Activated naive CD4-positive, alpha-beta T cell treated with anti-CD3 and anti-CD28 coated beads for 36 hours (primary cell): ENCODE data around the gene BEGAIN. TPM values are rescaled to one million over a fixed set of nuclear protein-coding genes. Genes with fewer than 3 reads are reported as not detected.

ENCODE experiments used
- CTCF ChIA-PET: fragments of 350-600 bp; sonication (Branson Sonifier 250); formaldehyde crosslinking; loops from one replicate; lab custom pipeline; 2021; ENCODE audit warnings: antibody characterized with exemption; lab: Charles Lee
- DNase-seq: peaks from one replicate; pipeline ENCODE4 v3.0.0-alpha.2; 2020
- H3K27ac Mint-ChIP-seq: one replicate; pipeline ENCODE4 v1.8.0; 2021; ENCODE audit warnings: mild to moderate bottlenecking, mixed read lengths
- H3K27me3 Mint-ChIP-seq: one replicate; pipeline ENCODE4 v1.8.0; 2021; ENCODE audit warnings: low read depth, mixed read lengths
- H3K36me3 Mint-ChIP-seq: one replicate; pipeline ENCODE4 v1.8.0; 2021; ENCODE audit warnings: low read depth, mixed read lengths
- H3K4me1 Mint-ChIP-seq: one replicate; pipeline ENCODE4 v1.8.0; 2021; ENCODE audit warnings: low read depth, mixed read lengths
- H3K4me3 Mint-ChIP-seq: one replicate; pipeline ENCODE4 v1.8.0; 2021; ENCODE audit warnings: mild to moderate bottlenecking, moderate library complexity, mixed read lengths
- H3K9me3 Mint-ChIP-seq: one replicate; pipeline ENCODE4 v1.8.0; 2021; ENCODE audit warnings: mixed read lengths
- intact Hi-C: fragments of 100-400 bp; cut with micrococcal nuclease; formaldehyde crosslinking; loops from one replicate; pipeline ENCODE4 v1.15.1; 2023
- total RNA-seq, 2 experiments: library from RNA; stranded (reverse); gene quantifications; one replicate each; pipeline ENCODE4 v1.2.3, GENCODE V29; 2021

The BEGAIN gene
- total RNA-seq, 2 experiments from 2014 or later = 5.0 to 5.6 TPM

GRCh38 chr14:100536721-100537445 lies 50.3 kb downstream of the BEGAIN start:
- H3K36me3 Mint-ChIP-seq = no peaks in the 10 kb centered on the region
- no peak overlapping the region for H3K27ac Mint-ChIP-seq
- no peak for DNase-seq
- intact Hi-C loops = no loop called here
- no peaks in the 10 kb centered on the region for H3K9me3 Mint-ChIP-seq
- H3K27me3 Mint-ChIP-seq = no peaks in the 10 kb centered on the region
- H3K4me3 Mint-ChIP-seq = no peak overlapping the region
- H3K4me1 Mint-ChIP-seq = peaks cover 4% of the 10 kb centered on the region
- CTCF ChIA-PET = no interaction called here

- peaks cover 4% of the 10 kb centered on the region for H3K4me1 Mint-ChIP-seq
- no peak overlapping the region for H3K4me3 Mint-ChIP-seq
- DNase-seq = no peak
- CTCF ChIA-PET = no interaction called here
- H3K27me3 Mint-ChIP-seq = no peaks in the 10 kb centered on the region
- H3K9me3 Mint-ChIP-seq = no peaks in the 10 kb centered on the region
- intact Hi-C loops = no loop called here
- no peaks in the 10 kb centered on the region for H3K36me3 Mint-ChIP-seq
- H3K27ac Mint-ChIP-seq = no peak overlapping the region
Observed at GRCh38 chr14:100536121-100536510, 51.1 kb downstream of the BEGAIN start.

DNA sequence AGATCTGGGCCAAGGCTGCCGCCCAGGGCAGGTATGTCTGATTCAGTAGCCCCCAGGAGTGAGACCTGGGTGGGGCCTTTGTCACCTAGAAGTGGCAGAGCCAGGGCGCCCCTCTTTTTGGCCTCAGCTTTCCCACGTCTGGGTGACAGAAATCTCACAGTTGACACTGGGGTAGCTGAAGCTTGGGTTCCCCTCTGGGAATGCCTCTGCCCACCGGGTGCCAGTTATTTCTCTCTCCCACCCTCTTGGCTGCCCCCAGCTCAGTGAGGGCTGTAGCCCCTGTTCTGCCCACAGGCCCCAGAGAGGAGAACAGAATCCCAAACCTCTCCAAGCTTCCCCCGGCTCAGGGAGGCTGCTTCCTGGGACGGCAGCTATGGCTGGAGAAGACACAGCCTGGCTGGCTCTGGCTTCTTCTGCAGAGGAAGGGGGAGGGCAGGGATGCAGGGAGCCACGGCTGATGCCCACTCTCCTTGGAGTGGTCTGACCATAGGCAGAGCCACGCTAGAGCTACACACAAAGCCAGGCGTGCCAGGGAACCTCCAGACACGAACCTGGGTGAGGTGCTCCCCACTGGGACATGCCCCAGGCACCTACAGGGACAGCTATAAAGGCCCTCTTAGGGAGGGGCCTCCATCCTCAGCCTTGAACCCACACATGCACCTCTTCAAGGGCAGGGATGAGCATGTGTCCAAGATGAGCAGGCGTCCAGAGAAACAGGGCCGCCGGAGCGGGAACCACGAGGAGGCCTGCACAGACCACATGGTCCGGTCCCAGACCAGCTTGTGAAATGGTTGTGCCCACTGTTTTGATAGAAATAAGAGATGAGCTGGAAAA lies 51.7 kb downstream of the BEGAIN start:
- Mint-ChIP-seq H3K4me1 (peaks cover 4% of the 10 kb centered on the region), H3K27me3 (no peaks in the 10 kb centered on the region), H3K9me3 (no peaks in the 10 kb centered on the region), H3K4me3 (no peak overlapping the region), H3K27ac (no peak overlapping the region), H3K36me3 (no peaks in the 10 kb centered on the region)
- intact Hi-C loops = no loop called here
- CTCF ChIA-PET = no interaction called here
- peak; percentile 2 for DNase-seq

DNA sequence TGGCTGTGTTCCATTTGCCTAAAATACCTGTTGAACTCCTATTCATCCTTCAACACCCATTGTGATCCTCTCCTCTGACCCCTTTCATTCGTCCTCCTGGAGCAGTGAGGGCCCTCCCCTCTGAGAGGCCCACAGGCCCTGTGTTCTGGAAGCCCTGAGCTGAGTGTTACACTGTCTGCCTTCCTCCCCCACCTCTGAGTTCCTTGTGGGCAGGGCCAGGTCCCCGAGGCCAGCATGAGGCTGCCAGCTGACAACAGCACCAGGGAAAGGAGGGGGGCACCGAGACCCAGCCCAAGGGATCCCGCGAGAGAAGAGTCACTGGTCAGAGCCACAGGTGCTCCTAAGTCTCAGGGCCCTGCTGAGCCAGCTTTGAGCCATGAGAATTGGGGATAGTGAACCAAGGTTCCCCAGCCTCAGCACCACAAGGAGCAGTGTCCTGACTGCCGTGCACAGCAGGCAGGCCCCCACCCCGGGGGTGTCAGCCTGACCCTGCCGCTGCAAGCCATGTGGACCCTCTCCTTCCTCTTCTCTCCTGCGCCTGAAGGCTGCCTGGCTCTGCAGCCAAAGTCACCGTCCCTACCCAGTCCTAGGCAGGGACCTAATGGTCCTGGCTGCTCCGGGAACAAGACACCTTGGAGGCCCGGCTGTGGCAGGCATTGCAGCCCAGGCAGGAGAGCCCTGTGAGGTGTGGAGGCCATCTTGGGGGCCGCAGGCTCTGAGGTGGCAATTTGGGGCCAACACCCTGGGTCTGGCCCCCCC lies 52.5 kb downstream of the BEGAIN start:
- H3K4me3 Mint-ChIP-seq = no peak overlapping the region
- no peaks in the 10 kb centered on the region for H3K27me3 Mint-ChIP-seq
- H3K9me3 Mint-ChIP-seq = no peaks in the 10 kb centered on the region
- no peak overlapping the region for H3K27ac Mint-ChIP-seq
- no peak for DNase-seq
- CTCF ChIA-PET = interaction anchor here (2.1 kb wide), 1 partner anchor 121 kb away, joined by 6 read pairs; no protein-coding TSS in a partner anchor
- intact Hi-C loops = no loop called here
- peaks cover 4% of the 10 kb centered on the region for H3K4me1 Mint-ChIP-seq
- no peaks in the 10 kb centered on the region for H3K36me3 Mint-ChIP-seq

DNA sequence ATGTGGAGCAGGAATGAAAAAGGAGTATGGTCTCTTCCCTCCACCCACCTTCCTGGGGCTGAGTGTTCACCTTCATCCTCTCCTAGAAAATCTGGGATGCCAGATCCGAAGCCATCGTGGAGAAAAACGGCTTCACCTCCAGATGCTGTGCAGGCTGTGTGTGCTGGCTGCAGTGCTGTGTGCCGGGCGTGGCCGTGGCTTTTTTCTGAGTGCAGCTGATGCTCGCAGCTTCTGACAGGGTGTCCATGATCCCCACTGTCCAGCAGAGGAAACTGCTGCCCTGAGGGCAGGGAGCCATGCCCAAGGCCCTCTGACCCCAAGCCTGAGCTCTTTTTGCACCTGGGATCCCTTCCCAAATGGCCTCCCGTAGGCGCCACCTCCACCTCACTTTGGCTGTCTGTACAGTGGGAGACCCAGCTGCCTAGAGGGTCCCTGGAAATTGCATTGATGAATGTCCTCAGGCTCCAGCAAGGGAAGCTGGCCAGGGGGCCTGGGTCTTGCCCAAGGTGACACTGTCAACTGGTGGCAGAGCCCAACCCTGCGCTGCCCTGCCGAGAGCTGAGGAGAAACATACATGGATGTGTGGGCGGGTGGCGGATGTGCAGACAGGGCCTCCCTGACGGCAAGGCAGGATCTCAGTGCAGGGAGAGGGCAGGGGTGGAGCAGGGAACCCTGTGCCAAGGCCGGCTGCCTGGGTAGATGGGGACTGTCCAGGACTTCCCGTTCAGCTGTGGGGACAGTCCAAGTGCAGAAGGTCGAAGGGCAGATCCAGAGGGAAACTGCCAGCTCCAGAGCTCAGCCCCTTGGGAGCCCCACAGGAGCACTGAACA lies 53.3 kb downstream of the BEGAIN start:
- peak; percentile 19 for DNase-seq
- Mint-ChIP-seq H3K4me3 (no peak overlapping the region), H3K27ac (no peak overlapping the region), H3K4me1 (peaks cover 4% of the 10 kb centered on the region), H3K9me3 (no peaks in the 10 kb centered on the region), H3K36me3 (no peaks in the 10 kb centered on the region), H3K27me3 (no peaks in the 10 kb centered on the region)
- intact Hi-C loops = no loop called here
- CTCF ChIA-PET = interaction anchor here (1.6 to 2.1 kb wide), 2 partner anchors 112 to 122 kb away, joined by 3 to 6 read pairs; no protein-coding TSS in a partner anchor

GRCh38 chr14:100532906-100533655 lies 54.1 kb downstream of the BEGAIN start:
- peak; percentile 1 for DNase-seq
- CTCF ChIA-PET = interaction anchor here (1.6 to 2.1 kb wide), 2 partner anchors 112 to 123 kb away, joined by 3 to 6 read pairs; no protein-coding TSS in a partner anchor
- Mint-ChIP-seq H3K9me3 (no peaks in the 10 kb centered on the region), H3K27ac (no peak overlapping the region), H3K4me3 (no peak overlapping the region), H3K4me1 (peaks cover 4% of the 10 kb centered on the region), H3K36me3 (no peaks in the 10 kb centered on the region), H3K27me3 (no peaks in the 10 kb centered on the region)
- intact Hi-C loops = no loop called here

DNA sequence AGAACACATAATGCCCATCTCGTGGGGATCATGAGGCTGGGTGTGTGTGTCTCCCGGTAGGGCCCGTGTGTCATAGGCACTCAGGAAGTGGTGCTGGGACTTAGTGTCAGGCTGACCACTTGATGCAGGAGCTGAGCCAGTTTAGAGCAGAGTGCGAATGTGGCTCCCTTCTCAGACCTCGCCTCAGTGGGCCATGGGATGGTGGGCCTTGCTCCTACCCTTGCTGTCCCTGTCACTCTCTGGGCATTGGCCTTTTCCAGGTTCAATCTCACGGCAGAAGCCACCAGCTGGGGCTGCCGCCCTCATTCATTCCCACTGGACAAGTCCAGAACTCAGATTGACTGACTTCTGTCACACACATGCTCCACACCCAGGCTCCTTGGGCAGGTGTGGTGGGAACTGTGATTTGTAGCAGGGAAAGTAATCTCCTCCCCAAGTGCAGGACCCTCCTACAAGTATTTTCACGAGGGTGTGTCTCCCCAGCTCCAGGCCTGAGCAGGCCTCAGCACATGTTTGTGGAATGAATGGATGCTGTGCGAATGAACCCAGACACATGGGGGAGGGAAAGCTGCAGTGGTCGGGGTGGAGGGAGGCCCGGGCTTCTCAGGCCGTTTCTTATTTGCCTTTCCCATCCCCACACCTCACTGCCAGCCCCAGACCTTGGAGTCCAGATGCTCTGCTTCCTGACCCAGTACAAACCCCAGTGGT lies 54.9 kb downstream of the BEGAIN start:
- CTCF ChIA-PET = interaction anchor here (1.6 to 2.1 kb wide), 2 partner anchors 113 to 124 kb away, joined by 3 to 6 read pairs; no protein-coding TSS in a partner anchor
- no peaks in the 10 kb centered on the region for H3K36me3 Mint-ChIP-seq
- intact Hi-C loops = no loop called here
- peaks cover 4% of the 10 kb centered on the region for H3K4me1 Mint-ChIP-seq
- no peaks in the 10 kb centered on the region for H3K9me3 Mint-ChIP-seq
- no peaks in the 10 kb centered on the region for H3K27me3 Mint-ChIP-seq
- no peak overlapping the region for H3K4me3 Mint-ChIP-seq
- H3K27ac Mint-ChIP-seq = no peak overlapping the region
- peak; percentile 2 for DNase-seq

- intact Hi-C loops = no loop called here
- Mint-ChIP-seq H3K36me3 (no peaks in the 10 kb centered on the region), H3K4me1 (peaks cover 4% of the 10 kb centered on the region), H3K27ac (no peak overlapping the region), H3K27me3 (no peaks in the 10 kb centered on the region), H3K9me3 (no peaks in the 10 kb centered on the region), H3K4me3 (no peak overlapping the region)
- CTCF ChIA-PET = no interaction called here
- peak; percentile 1 for DNase-seq
Observed at GRCh38 chr14:100531152-100532121, 55.8 kb downstream of the BEGAIN start.

- H3K27me3 Mint-ChIP-seq = no peaks in the 10 kb centered on the region
- intact Hi-C loops = no loop called here
- no peak overlapping the region for H3K27ac Mint-ChIP-seq
- DNase-seq = peak; percentile 0
- H3K36me3 Mint-ChIP-seq = no peaks in the 10 kb centered on the region
- no peaks in the 10 kb centered on the region for H3K9me3 Mint-ChIP-seq
- H3K4me3 Mint-ChIP-seq = no peak overlapping the region
- peaks cover 4% of the 10 kb centered on the region for H3K4me1 Mint-ChIP-seq
- CTCF ChIA-PET = no interaction called here
Observed at GRCh38 chr14:100530270-100531072, 56.7 kb downstream of the BEGAIN start.
